NCI-H187 treated with DMSO at 0.1 percent for 48 hours (cell line): ENCODE measurements around the gene MYT1.

Experiments
- DNase-seq: peaks from one replicate; lab custom pipeline; 2025; lab: John Stamatoyannopoulos, UW

MYT1 gene

GRCh38 chr20:64247970-64248841, 84.0 kb downstream of the MYT1 start:
- no peak for DNase-seq

GRCh38 chr20:64250027-64250426, 85.8 kb downstream of the MYT1 start:
- no peak for DNase-seq

- no peak for DNase-seq
Measured at GRCh38 chr20:64253000-64253383, 88.7 kb downstream of the MYT1 start.

GRCh38 chr20:64253443-64253842, 89.2 kb downstream of the MYT1 start:
- DNase-seq: no peak

GRCh38 chr20:64254156-64254555, 89.9 kb downstream of the MYT1 start:
- no peak for DNase-seq

GRCh38 chr20:64254571-64255360, 90.5 kb downstream of the MYT1 start:
- no peak for DNase-seq

GRCh38 chr20:64255361-64256281, 91.4 kb downstream of the MYT1 start, which contains the start of gene PCMTD2:
TSS of gene PCMTD2 (plus strand) at chr20:64255748. CDS start at chr20:64259966, 4,218 bp downstream.
- DNase-seq: peak; percentile 35

- no peak for DNase-seq
Measured at GRCh38 chr20:64256282-64256935, 92.2 kb downstream of the MYT1 start.

- DNase-seq: no peak
Measured at GRCh38 chr20:64257107-64257757, 93.0 kb downstream of the MYT1 start.

GRCh38 chr20:64258071-64258823, 94.0 kb downstream of the MYT1 start:
- no peak for DNase-seq

- no peak for DNase-seq
Measured at GRCh38 chr20:64260239-64260638, 96.0 kb downstream of the MYT1 start.

GRCh38 chr20:64261138-64261537, 96.9 kb downstream of the MYT1 start:
- no peak for DNase-seq

GRCh38 chr20:64264091-64264490, 99.8 kb downstream of the MYT1 start:
- DNase-seq: no peak

GRCh38 chr20:64265201-64265600, 100.9 kb downstream of the MYT1 start:
- DNase-seq: no peak

- DNase-seq: no peak
Measured at GRCh38 chr20:64266988-64267387, 102.7 kb downstream of the MYT1 start.

- no peak for DNase-seq
Measured at GRCh38 chr20:64268174-64268573, 103.9 kb downstream of the MYT1 start.

- no peak for DNase-seq
Measured at GRCh38 chr20:64269604-64270411, 105.6 kb downstream of the MYT1 start.

GRCh38 chr20:64271636-64272035, 107.4 kb downstream of the MYT1 start:
- DNase-seq: no peak

- DNase-seq: no peak
Measured at GRCh38 chr20:64273109-64273508, 108.9 kb downstream of the MYT1 start.
